Activated T-cell treated with anti-CD3 and anti-CD28 coated beads for 48 hours (primary cell): Measurements from ENCODE around the gene PHLDA3.
A peak's percentile ranks its signal among the peaks of the same experiment; 100 is the strongest.

Experiments
- DNase-seq: peaks from one replicate; pipeline ENCODE4 v3.0.0-alpha.2; 2020; ENCODE audit warnings: low read depth

The PHLDA3 gene

GRCh38 chr1:201461645-201462441 lies 7.1 kb downstream of the PHLDA3 start:
- DNase-seq, result no peak

DNA sequence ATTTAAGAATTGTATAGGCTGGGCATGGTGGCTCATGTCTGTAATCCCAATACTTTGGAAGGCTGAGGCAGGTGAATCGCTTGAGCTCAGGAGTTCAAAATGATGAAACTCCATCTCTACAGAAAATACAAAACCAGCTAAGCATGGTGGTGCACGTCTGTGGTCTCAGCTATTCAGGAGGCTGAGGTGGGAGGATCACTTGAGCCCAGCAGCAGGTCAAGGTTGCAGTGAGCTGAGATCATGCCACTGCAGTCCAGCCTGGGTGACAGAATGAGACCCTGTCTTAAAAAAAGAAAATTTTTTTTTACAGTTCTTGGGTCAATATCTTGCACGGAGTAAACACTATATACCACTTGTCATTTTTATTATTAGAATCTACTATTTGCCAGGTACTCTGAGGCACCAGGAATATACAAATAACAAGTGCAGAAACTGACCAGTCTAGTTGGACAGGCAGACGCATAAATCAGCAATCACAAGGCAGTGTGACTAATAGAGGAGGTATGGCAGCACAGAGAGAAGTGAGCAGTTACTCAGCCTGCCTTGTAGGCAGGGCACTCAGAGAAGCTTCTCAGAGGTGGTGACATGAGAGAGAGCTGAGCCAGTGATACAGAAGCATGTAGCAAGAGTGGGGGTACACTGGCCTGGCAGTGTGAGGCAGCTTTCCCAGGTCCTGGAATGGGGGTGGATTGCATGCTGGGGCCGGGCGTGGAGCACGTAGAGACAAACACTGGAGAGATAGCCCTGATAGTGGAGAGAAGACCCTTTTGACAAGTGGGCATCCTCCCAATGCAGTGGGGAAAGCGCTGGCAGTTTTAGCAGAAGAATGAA lies 8.0 kb downstream of the PHLDA3 start:
- DNase-seq, result no peak

GRCh38 chr1:201459775-201460174 lies 9.2 kb downstream of the PHLDA3 start:
- no peak for DNase-seq

- DNase-seq, result no peak
Observed at GRCh38 chr1:201459052-201459451, 9.9 kb downstream of the PHLDA3 start.

- no peak for DNase-seq
Observed at GRCh38 chr1:201457508-201457960, 11.5 kb downstream of the PHLDA3 start.

DNA sequence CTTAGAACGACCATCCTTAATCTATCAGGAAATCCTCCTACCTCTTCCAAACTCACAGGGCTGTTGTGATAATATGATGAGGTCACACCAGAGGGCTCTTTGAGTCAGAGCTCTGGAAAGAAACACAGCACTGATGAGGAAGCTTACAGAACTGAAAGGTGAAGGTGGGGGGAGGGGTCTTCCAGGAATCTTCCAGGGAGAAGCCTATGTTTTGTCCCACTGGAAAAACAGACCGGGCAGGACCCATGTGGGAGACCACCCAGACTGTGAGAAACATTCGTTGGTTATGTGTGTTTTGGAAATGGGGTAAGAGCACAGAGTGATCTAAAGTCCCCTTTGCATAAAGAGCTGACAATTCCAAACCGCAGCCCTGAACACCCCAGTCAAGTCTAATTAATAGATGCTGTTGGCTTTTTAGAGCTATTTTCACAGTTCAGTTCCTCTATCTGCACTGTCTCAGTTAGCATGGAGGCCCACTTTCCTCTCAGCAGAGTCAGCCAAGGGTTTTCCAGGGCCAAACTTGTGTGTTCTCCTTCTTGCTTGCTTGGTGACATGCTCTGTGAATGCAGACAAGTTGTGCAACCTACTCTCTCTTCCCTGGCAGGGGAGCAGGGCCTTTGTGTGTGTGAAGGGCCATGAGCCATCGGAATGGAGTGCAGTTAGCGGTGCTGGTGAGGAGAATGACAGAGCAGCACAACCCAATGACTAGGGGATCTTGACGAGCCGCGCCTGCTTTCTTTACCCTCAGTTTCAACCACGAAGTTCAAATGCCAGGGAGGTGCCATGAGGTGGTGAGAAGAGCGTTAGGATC lies 12.3 kb downstream of the PHLDA3 start:
- no peak for DNase-seq

GRCh38 chr1:201455098-201455497 lies 13.9 kb downstream of the PHLDA3 start:
- no peak for DNase-seq

DNA sequence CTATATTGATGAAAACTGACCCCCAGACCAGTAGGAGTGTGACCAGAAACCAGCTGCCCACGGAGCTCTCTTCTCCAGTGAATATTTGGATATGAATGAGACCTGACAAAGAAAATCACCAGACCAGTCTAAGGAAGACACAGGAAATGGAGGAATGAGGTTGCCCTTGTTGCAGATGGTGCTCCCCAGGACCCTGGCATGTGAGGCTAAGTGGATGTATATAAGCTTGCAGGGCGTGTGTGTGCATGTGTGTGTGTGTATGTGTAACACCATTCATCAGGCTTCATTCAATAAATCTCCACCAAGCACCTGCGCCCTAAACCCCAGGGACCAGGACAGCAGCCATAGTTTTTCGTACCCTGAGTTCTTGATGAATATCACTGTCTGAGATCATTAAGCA lies 14.4 kb downstream of the PHLDA3 start:
- DNase-seq, result no peak

DNA sequence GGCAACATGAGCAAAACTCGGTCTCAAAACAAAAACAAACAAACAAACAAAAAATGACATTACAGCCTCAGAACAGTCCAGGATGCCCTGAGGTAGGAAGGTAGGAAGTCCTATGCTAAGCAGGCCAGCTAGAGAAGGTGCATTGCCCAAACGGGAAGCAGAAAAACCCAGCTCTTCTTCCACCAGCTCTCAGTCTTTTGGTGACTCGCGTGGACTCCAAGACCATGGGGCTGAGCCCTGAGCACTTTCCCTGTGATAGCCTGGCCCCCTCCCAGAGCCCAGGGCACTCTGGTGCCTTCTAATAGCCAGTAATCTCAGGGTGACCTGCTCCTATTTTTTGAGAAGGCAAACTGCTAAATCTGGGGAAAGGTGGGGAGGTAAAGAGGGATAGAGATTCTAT lies 16.1 kb downstream of the PHLDA3 start:
- DNase-seq, result no peak

DNA sequence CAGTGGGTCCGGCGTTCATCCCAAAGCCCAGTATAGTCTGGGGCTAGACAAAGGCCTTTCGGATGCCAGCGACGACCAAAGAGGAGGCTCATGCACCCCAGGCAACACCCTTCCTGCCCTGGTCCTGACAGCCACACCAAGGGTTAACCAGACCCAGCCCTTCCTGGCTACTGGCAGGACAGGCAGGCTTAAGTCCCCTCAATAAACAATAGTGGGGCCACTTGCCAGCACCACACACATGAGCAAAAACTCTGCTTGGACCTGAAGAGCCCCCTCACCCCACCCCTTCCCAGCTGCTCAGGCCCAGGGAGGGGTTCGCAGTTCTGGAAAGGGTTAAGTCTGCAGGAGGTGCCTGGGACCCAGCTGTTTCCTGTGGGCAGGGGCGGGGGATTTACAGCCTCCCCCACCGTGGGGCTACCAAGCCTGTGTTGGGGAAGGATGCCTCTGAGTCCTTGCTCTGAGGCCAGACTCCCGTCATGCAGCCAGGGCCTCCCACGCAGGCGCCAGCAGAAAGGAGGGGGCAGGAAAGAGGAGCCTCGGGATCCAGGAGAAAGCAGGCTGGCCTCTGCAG lies 18.2 kb downstream of the PHLDA3 start:
- DNase-seq, result no peak

DNA sequence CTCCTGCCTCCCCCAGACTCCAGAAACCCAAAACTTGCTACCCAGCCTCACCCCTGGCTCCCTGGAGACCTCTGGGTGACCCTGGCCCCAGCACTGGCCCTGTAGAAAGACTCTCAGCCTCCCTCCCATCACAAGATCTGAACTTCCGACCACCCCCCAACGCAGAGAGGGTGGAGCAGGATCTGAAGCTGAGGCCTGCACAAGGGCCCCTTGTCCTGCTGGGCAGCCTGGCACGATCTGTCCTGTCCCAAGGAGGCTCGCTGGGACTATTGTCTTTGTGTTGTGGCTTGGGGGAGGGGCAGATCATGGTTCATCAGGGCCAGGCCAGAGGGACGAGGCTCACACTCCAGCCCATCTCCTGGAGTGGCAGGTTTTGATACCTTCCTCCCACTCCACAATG lies 20.0 kb downstream of the PHLDA3 start:
- no peak for DNase-seq

GRCh38 chr1:201447903-201448871 lies 20.8 kb downstream of the PHLDA3 start:
- DNase-seq, result peak; percentile 68

- DNase-seq, result no peak
Observed at GRCh38 chr1:201445310-201445709, 23.7 kb downstream of the PHLDA3 start.

DNA sequence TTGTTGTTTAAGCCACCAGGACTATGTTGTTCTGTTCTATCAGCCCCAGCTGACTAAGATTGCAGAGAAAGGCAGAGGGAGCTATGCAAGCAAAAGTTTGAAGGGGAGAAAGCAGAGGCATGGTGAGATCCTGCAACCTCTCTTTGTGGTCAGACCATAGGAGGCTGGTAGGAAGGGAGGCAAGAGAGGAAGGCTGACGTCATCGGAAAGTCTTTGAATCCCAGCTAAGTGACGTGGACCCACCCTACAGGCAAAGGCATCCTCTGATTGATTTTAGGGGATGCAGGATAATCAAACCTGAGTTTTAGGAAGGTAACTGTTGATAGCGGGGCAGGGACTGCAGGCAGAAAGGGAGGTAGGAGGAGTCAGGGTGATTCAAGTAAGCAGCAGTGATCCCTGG lies 24.2 kb downstream of the PHLDA3 start:
- no peak for DNase-seq

DNA sequence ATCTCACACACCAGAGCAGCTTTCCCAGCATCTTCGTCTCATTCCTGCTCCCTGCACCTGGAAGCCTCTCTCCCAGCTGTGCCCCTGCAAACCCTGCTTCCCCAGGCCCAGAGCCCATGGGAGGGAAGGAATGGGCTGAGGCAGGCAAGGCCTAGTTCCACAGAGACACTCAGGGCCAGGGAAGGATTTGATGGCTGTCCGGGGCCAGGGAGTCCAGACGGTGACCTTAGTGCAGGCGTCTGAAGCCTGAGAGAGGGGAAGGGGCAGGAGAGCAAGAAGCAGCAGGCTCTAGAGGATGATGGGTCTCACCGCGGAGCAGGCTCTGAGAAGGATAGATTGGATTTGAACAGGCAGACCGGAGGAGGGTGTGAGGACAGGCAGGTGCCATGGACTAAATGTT lies 25.2 kb downstream of the PHLDA3 start:
- DNase-seq, result no peak

DNA sequence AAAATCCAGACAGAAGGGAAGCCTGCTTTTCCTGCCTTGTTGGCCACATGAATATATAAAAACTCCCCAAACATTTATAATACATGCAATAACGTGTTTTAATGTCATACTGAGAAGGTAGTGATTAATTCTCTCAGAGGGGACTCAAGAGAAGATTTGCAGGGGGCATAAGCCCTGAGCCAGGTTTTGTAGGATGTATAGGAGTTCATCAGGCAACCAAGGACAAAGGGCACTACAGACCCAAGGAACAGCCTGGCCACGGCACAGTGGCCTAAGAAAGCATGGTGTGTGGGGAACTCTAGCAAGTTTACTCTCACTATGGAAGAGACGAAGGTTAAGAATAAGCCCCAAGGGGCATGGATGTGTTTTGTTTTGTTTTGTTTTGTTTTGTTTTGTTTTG lies 32.0 kb downstream of the PHLDA3 start:
- no peak for DNase-seq

DNA sequence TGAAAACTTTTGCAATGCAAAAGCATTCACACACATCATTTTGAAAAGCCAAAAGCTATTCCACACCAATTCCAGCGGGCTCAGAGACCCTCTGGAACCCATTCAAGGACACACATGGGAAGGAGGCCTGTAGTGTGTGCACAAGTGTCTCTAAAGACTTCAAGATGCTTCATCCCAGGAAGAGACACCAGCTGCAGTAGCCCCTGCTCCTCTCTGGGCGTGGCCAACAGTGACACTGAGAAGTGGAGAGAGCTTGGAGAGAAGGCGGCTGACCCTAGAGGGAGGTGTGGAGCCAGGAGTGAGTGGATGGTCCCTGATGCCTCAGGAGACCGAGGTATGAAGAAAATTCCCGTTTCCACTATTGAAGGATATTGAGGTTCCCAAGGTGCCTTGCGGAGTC lies 32.6 kb downstream of the PHLDA3 start:
- DNase-seq, result no peak

- no peak for DNase-seq
Observed at GRCh38 chr1:201434266-201434665, 34.7 kb downstream of the PHLDA3 start.

GRCh38 chr1:201433609-201434008 lies 35.4 kb downstream of the PHLDA3 start:
- no peak for DNase-seq

GRCh38 chr1:201430776-201431175 lies 38.2 kb downstream of the PHLDA3 start:
- no peak for DNase-seq
